IPS-NIHi7 (cell line): ENCODE data around the gene IGFBP6.
A peak's percentile ranks its signal among the peaks of the same experiment; 100 is the strongest.

ENCODE experiments used
- DNase-seq: peaks from one replicate; pipeline ENCODE4 v3.0.0; 2012; ENCODE audit warnings: mixed read lengths; ENCODE audit errors: extremely low spot score

IGFBP6 gene

DNA sequence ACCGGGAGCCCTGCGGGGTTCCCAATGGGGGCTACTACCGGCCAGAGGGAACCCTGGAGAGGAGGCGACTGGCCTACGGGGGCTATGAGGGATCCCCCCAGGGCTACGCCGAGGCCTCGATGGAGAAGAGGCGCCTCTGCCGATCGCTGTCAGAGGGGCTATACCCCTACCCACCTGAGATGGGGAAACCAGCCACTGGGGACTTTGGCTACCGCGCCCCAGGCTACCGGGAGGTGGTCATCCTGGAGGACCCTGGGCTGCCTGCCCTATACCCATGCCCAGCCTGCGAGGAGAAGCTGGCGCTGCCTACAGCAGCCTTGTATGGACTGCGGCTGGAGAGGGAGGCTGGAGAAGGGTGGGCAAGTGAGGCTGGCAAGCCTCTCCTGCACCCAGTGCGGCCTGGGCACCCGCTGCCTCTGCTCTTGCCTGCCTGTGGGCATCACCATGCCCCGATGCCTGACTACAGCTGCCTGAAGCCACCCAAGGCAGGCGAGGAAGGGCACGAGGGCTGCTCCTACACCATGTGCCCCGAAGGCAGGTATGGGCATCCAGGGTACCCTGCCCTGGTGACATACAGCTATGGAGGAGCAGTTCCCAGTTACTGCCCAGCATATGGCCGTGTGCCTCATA lies 37.9 kb upstream of the IGFBP6 start:
- DNase-seq, result no peak

DNA sequence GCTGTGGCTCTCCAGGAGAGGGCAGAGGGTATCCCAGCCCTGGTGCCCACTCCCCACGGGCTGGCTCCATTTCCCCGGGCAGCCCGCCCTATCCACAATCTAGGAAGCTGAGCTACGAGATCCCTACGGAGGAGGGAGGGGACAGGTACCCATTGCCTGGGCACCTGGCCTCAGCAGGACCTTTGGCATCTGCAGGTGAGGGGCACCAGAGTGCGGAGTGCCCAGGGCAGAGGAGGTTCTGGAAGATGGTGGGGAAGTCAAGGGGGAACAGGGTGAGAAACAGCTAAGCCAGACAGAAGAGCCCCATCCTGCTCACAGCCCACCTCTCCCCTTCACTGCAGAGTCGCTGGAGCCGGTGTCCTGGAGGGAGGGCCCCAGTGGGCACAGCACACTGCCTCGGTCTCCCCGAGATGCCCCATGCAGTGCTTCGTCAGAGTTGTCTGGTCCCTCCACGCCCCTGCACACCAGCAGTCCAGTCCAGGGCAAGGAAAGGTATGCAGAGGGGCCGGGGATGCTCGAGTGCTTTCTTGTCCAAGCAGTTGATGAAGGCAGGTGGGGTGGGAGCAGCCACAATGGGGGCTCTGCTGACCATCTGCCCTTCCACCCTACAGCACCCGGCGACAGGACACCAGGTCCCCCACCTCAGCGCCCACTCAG lies 37.3 kb upstream of the IGFBP6 start:
- DNase-seq, result no peak

- DNase-seq, result no peak
These were observed 36.7 kb upstream of the IGFBP6 start for GRCh38 chr12:53060721-53061276.

- peak; percentile 65 for DNase-seq
These were observed 36.0 kb upstream of the IGFBP6 start for GRCh38 chr12:53061404-53062010.

GRCh38 chr12:53062011-53062961 lies 35.2 kb upstream of the IGFBP6 start:
- DNase-seq, result no peak

DNA sequence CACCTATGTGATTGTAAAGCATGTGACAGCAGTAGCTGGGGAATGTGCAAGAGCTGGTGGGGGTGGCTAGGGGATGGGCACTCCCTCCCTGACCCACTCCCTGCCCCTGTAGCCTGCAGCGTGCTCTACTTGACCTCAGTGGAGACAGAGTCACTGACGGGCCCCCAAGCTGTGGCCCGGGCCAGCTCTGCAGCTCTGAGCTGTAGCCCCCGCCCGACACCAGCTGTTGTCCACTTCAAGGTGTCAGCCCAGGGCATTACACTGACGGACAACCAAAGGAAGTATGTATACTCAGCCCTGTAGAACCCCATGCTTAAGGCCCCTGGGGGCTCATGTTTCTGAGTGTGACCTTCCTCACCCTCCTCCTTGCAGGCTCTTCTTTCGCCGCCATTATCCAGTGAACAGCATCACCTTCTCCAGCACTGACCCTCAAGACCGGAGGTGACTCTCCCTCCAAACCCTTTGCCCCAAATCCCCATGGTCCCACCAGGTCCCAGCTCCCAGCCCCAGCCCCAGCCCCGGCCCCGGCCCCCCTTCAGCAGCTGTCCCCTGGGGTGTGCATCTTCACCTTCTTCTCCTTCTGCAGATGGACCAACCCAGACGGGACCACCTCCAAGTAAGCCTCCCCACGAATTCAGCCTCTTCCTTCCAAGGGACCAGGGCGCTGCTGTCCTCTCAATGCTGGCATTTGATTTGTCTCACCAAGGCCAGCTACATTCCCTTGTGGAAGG lies 34.3 kb upstream of the IGFBP6 start:
- no peak for DNase-seq

DNA sequence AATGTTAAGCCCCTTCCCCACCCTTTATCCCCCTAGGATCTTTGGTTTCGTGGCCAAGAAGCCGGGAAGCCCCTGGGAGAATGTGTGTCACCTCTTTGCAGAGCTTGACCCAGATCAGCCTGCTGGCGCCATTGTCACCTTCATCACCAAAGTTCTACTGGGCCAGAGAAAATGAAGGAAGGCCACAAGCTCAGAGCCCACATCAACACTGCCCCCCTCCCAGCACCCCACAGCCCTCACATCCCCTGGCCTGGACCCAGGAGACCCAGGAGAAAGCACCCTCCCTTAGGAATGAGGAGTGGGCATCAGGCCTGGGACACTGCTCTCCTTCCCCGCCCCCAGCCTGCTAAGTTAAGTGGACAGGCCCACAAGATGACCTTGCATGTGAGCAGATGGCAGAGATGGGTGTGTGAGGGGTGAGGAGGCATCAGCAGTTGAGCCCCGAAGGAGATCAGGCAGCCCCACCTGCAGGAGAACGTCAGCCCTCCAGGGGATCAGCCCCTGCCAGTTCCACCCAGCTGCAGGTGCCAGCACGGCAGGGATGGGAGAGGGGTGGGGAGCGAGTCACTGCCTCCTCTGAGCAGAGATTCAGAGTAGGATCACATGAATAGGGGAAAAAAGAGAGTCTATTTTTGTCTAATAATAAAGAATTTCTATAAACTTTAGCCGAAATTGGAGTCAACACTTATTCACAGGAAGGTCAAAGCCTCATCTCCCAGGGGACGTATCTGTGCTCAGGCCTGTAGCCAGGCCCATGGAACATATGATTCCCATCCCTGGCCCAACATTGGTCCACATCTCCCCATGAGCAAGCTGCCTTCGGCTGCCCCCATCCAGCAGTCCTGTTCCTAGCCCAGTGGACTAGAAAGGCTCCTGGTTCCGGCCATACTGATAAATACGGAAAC lies 33.5 kb upstream of the IGFBP6 start:
- no peak for DNase-seq

- no peak for DNase-seq
These were observed 32.6 kb upstream of the IGFBP6 start for GRCh38 chr12:53064613-53065436.

GRCh38 chr12:53065470-53065869 lies 32.0 kb upstream of the IGFBP6 start:
- no peak for DNase-seq

- peak; percentile 91 for DNase-seq
These were observed 31.2 kb upstream of the IGFBP6 start for GRCh38 chr12:53065975-53066931.

- no peak for DNase-seq
These were observed 30.1 kb upstream of the IGFBP6 start for GRCh38 chr12:53067074-53067992.

DNA sequence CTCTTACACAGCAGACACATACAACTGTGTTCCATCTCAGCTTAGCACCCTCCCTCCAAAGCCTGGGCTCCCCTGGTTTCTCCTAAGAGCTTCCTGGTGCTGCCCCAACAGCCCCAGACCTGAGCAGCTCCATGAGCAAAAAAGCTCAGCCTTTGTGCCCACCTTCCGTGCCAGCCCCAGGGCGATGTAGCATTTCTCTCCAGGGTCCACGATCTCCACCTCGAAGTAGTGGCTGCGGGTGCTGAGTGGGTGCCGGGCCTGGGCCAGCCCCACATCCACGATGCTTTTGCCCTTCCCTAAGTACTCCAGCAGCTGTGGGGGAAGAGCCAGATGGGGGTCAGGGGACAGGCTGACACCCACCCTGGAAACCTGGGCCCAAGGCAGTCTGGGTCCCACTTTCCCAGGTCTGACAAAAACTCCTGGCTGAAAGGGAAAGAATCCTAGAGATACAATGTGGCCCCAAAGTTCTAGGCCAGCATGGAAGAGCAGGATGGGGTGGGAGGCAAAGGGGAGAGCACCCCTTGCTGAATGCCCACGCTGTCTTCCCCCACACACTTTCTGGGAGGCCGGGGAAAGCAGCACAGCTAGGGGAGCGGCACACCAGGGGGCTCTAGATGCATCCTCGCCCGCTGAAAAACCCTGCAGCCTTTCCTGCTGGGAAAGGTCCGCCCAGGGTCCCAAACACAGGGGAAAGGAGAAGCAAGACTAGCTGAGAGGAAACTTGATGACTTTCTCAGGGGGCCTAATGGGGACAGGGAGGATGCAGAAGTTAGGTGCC lies 29.3 kb upstream of the IGFBP6 start:
- DNase-seq, result no peak

GRCh38 chr12:53068811-53069585 lies 28.5 kb upstream of the IGFBP6 start:
- no peak for DNase-seq

DNA sequence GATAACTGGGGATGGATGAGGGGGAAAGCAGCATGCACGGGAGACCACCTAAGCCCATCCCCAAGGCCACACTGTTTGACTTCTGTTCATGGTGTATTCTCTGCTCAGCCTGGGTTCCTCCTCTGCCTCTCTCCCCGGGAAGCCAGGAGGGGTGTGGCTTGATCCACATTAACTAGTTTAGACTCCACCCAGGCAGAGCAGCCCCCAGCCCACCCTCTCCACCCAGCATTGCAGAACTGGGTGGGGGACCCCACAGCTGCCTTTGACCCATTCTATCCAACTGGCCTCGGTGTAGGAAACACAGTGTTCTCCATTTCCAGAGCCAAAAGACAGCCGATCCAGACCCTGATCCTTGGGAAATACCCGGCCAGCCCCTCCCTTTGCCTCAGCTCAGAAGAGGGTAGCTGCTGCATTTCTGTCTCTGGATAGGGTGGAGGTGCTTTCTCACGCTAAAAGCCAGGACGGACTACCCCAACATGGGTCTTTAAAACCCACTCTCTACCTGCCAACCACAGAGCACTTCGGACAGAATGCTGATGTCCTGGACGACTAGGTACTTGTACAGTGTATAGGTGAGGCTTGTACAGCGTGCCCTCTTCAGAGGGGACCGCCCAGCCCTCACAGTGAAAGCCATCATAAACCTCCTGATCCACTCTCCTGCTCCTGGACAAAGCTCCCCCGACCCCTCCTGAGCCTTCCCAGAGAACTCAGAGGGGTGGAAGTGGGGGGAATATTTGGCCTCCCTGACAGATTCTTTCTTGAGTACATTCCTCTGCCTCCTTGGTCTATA lies 27.7 kb upstream of the IGFBP6 start:
- no peak for DNase-seq
